BE2C (cell line): Measurements from ENCODE around the gene ZMYM2.

Experiments
- DNase-seq: peaks from one replicate; pipeline ENCODE4 v3.0.0-alpha.2; 2020
- H3K27me3 ChIP-seq: fragments of 250-450 bp; sonication (Bioruptor Pico); 2 replicates; pipeline ENCODE4 v1.5.1; 2020; ENCODE audit warnings: mild to moderate bottlenecking
- H3K36me3 ChIP-seq: fragments of 250-450 bp; sonication (Bioruptor Pico); 2 replicates; pipeline ENCODE4 v1.5.1; 2020; ENCODE audit warnings: mild to moderate bottlenecking
- H3K4me1 ChIP-seq: fragments of 250-450 bp; sonication (Bioruptor Pico); 2 replicates; pipeline ENCODE4 v1.5.1; 2020
- H3K4me3 ChIP-seq: 2 replicates; pipeline ENCODE4 v1.5.1; 2011; ENCODE audit warnings: low read depth, low read length
- H3K9me3 ChIP-seq: fragments of 250-450 bp; sonication (Bioruptor Pico); 2 replicates; pipeline ENCODE4 v1.5.1; 2020
- CTCF ChIP-seq: IDR thresholded peaks from 2 replicates; pipeline ENCODE4 v1.5.1; 2012; ENCODE audit warnings: mild to moderate bottlenecking, low read depth, low read length

ZMYM2 gene

GRCh38 chr13:20131057-20131832 lies 172.7 kb downstream of the ZMYM2 start:
- Histone ChIP-seq H3K4me1 (no peaks in the 10 kb centered on the region), H3K9me3 (no peaks in the 10 kb centered on the region), H3K27me3 (peaks cover 21% of the 10 kb centered on the region), H3K36me3 (no peaks in the 10 kb centered on the region), H3K4me3 (no peak overlapping the region)
- no peak for DNase-seq
- TF ChIP-seq CTCF: no peak

GRCh38 chr13:20132052-20132634 lies 173.6 kb downstream of the ZMYM2 start:
- Histone ChIP-seq H3K27me3 (peaks cover 21% of the 10 kb centered on the region), H3K4me3 (no peak overlapping the region), H3K4me1 (no peaks in the 10 kb centered on the region), H3K36me3 (no peaks in the 10 kb centered on the region), H3K9me3 (no peaks in the 10 kb centered on the region)
- TF ChIP-seq CTCF: no peak
- no peak for DNase-seq

DNA sequence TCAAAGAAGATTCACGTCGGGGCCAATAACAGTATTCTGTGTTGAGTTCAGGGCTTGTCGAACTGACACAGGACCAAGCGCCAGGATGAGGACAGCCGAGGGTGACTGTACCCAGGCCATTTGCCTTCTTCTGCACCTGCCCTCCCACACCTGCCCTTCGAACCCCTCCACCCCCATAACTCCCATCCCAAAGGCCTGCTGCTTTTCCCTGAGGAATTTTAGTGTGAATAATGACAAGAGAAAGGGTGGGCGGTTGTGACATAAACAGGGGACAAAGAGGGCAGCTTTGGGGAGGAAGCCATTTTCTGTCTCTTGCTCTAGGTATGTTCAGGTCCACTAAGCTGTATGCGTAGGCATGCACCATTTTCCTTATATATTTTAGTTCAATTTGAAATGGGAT lies 176.2 kb downstream of the ZMYM2 start:
- H3K9me3 ChIP-seq: no peaks in the 10 kb centered on the region
- H3K4me1 ChIP-seq: no peaks in the 10 kb centered on the region
- TF ChIP-seq CTCF: no peak
- H3K27me3 ChIP-seq: peaks cover 32% of the 10 kb centered on the region
- no peak overlapping the region for H3K4me3 ChIP-seq
- no peak for DNase-seq
- no peaks in the 10 kb centered on the region for H3K36me3 ChIP-seq

DNA sequence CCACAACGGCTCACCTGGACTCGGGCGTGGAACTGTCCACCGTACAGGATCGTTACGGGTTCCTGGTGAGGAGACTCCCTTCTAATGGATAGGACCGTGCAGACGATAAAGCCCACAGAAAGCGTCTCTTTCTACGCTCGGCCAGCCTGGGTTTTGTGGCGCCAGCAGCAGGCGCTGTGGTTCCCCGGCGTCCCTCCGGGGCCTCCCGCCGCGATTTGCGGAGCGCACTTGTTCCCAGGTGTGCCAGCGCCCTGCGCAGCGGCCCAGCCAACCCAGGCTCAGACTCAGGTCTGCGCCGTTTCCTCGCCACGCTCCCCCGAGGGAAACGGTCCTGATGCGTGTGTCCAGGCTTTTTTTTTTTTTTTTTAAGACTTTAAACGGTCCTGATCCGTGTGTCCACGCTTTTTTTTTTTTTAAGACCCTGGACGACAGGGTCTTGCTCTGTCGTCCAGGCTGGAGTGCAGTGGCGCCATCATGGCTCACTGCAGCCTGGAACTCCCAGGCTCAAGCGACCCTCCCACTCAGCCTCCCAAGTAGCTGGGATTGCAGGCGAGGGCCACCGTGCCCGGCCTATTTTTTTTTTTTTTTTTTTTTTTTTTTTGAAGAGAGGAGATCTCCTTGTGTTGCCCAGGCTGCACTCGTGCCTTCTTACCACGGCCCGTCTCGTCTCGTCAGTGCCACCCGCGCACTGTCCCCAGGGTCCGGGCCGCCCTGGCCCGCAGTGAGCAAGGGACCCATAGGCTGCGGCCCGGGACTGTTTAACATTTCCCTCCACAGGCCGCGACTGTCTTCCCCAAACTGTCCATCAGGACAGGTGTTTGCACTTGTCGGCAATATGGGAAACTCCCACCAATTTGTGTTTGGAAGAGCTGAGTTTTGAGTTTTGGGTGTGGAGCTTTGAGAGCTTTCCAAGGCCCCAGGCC lies 178.5 kb downstream of the ZMYM2 start:
- H3K27me3 ChIP-seq: peaks cover 50% of the 10 kb centered on the region
- no peaks in the 10 kb centered on the region for H3K4me1 ChIP-seq
- peak; percentile 72 for TF ChIP-seq CTCF
- peak overlapping the region; percentile 34 for H3K4me3 ChIP-seq
- DNase-seq: peak; percentile 56
- no peaks in the 10 kb centered on the region for H3K9me3 ChIP-seq
- no peaks in the 10 kb centered on the region for H3K36me3 ChIP-seq

- no peak for TF ChIP-seq CTCF
Measured at GRCh38 chr13:20137875-20138274, 179.3 kb downstream of the ZMYM2 start.

More at GRCh38 chr13:20137875-20138274, 179.3 kb downstream of the ZMYM2 start:
- Histone ChIP-seq H3K4me3 (no peak overlapping the region), H3K27me3 (peaks cover 56% of the 10 kb centered on the region), H3K36me3 (no peaks in the 10 kb centered on the region), H3K9me3 (no peaks in the 10 kb centered on the region), H3K4me1 (no peaks in the 10 kb centered on the region)
- no peak for DNase-seq
